ENCODE data around the gene GALNT1. TPM values are rescaled to one million over a fixed set of nuclear protein-coding genes. Genes with fewer than 3 reads are reported as not detected.

GALNT1 gene
- total RNA-seq, 1 donor from 2014 or later = 57.2 TPM

DNA sequence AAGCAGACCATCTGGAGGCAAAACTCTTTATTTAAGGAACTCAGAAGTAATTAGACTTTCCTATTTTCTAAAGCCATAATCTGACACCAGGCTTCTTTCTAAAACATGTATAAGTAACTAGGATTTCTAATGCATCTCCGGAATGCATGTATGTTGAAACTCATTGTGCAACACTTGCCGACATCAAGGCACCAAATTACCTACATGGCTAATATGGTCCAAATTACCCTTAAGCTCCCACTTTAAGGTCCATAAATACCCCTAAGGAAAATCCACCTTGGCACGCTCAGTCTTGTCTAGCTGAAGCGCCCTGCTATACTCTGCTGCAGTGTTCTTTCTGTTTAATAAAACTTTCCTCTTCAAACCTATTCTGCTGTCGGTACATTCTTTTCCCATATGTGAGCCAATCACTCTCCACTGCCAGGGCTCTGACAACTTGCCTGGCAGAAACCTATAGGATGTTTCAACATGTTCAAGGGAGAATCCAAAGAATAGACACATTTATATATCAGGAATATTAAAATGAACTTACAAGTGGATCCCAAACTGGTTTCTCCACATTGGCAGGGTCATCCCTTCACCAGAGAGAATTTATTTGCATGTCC lies 171.9 kb downstream of the GALNT1 start:
- intact Hi-C loops (cut with DNase I) = loop anchor here (10.0 kb wide), 1 partner anchor 191 kb away; no protein-coding TSS in a partner anchor
- DNase-seq (no peak), ATAC-seq (no peak)
- Histone ChIP-seq H3K4me3 (no peak overlapping the region), H3K27me3 (ENCODE audit: low read depth) (peaks cover 9% of the 10 kb centered on the region), H3K27ac (no peak overlapping the region), H3K4me1 (no peaks in the 10 kb centered on the region), H3K36me3 (no peaks in the 10 kb centered on the region), H3K9me3 (no peaks in the 10 kb centered on the region)
- TF ChIP-seq CTCF (IDR thresholded peaks at IDR 0.05) = no peak

GRCh38 chr18:35754464-35754863 lies 172.9 kb downstream of the GALNT1 start:
- intact Hi-C loops (cut with DNase I) = loop anchor here (10.0 kb wide), 1 partner anchor 190 kb away; no protein-coding TSS in a partner anchor
- no peak overlapping the region for H3K4me3 ChIP-seq
- no peak overlapping the region for H3K27ac ChIP-seq
- ATAC-seq = peak in 1 of 2 donors; percentile 26
- DNase-seq = no peak
- TF ChIP-seq CTCF (IDR thresholded peaks at IDR 0.05) = no peak
- H3K9me3 ChIP-seq = no peaks in the 10 kb centered on the region
- no peaks in the 10 kb centered on the region for H3K36me3 ChIP-seq
- H3K4me1 ChIP-seq = no peaks in the 10 kb centered on the region
- H3K27me3 ChIP-seq (ENCODE audit: low read depth) = peaks cover 9% of the 10 kb centered on the region

DNA sequence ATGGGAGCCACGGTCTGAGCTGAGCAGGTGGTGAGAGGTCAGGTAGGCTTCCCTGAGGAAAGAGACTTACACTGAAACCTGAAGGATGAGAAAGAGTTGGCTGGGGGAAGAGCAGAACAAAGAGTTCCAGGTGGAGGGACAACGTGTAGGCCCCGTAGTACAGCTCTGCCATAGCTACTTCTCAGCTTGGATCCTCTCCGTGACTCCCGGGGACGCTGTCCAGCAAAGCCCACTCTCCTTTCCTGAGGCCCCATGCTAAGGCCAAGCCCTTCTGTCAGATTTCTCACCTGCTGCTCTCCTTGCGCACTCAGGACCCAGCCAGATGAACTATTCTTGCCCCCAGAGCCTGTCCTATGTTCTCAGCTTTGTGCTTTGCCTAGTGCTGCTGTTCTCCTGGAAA lies 173.8 kb downstream of the GALNT1 start:
- no peak for ATAC-seq
- intact Hi-C loops (cut with DNase I) = loop anchor here (10.0 kb wide), 1 partner anchor 189 kb away; no protein-coding TSS in a partner anchor
- no peak for DNase-seq
- Histone ChIP-seq H3K36me3 (no peaks in the 10 kb centered on the region), H3K4me1 (no peaks in the 10 kb centered on the region), H3K27me3 (ENCODE audit: low read depth) (peaks cover 9% of the 10 kb centered on the region), H3K4me3 (no peak overlapping the region), H3K27ac (no peak overlapping the region), H3K9me3 (no peaks in the 10 kb centered on the region)
- no peak for TF ChIP-seq CTCF (IDR thresholded peaks at IDR 0.05)

- intact Hi-C loops (cut with DNase I) = loop anchor here (10.0 kb wide), 1 partner anchor 188 kb away; no protein-coding TSS in a partner anchor
- Histone ChIP-seq H3K4me1 (no peaks in the 10 kb centered on the region), H3K36me3 (no peaks in the 10 kb centered on the region), H3K27ac (no peak overlapping the region), H3K27me3 (ENCODE audit: low read depth) (peaks cover 9% of the 10 kb centered on the region), H3K4me3 (no peak overlapping the region), H3K9me3 (no peaks in the 10 kb centered on the region)
- peak; percentile 69 to 78 for ATAC-seq
- TF ChIP-seq CTCF (IDR thresholded peaks at IDR 0.05) = peak; percentile 89
- no peak for DNase-seq
Measured at GRCh38 chr18:35756506-35757117, 175.1 kb downstream of the GALNT1 start.

Small RNA genes lying within 50 kb of the gene (microRNA-seq; reads per million reads assigned to microRNA genes)
- not detected for gene MIR3975 (ENCODE audit: borderline number of aligned reads)

Other genes starting within 250 kb of the GALNT1 start
- 51.8 TPM for gene ZNF24, start 237.3 kb upstream of the GALNT1 start, total RNA-seq
- 4.4 TPM for gene ZNF396, start 204.4 kb upstream of the GALNT1 start, total RNA-seq
- 25.8 TPM for gene INO80C, start 83.8 kb upstream of the GALNT1 start, total RNA-seq